NCI-H2196 treated with DMSO at 0.1 percent for 48 hours (cell line): ENCODE data around the gene NYAP2.

Experiments
- DNase-seq: peaks from one replicate; lab custom pipeline; 2025; ENCODE audit not compliant: unreplicated experiment; lab: John Stamatoyannopoulos, UW

Gene NYAP2

GRCh38 chr2:225614915-225615314, 215.4 kb downstream of the NYAP2 start:
- no peak for DNase-seq

DNA sequence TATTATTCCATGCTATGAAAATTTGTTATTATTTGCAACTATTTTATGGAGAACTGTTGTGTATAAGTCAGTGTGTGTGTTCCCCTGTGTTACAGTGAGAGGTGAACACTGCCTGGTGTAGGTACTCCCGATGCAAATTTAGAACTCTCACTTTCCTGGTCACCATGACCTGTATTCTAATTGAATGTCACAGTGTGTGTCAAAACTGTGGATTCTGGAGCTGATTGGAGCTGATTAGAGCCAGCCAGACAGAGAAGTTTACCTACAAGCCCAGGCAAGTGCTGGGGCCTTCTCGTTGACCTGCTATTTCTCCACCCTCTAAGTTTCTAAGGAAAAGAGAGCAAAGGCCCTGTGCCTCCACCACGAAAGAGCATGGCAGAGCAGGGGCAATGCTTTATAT, 216.0 kb downstream of the NYAP2 start:
- no peak for DNase-seq

DNA sequence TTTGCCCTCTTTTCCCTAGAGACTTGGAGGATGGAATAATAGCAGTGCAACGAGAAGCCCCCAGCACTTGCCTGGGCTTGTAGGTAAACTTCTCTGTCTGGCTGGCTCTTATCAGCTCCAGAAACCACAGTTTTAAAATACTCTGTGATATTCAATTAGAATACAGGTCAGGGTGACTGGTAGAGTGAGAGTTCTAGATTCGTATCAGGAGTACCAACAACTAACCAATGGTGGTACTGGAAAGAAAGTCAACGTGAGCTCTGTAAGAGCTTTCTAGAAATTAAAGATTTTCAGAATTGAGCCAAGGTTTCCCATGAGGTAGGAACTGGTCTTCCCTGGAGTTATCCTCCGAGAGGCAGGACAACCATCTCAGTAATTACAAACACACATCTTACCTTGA, 216.9 kb downstream of the NYAP2 start:
- no peak for DNase-seq

GRCh38 chr2:225616848-225617247, 217.3 kb downstream of the NYAP2 start:
- no peak for DNase-seq

DNA sequence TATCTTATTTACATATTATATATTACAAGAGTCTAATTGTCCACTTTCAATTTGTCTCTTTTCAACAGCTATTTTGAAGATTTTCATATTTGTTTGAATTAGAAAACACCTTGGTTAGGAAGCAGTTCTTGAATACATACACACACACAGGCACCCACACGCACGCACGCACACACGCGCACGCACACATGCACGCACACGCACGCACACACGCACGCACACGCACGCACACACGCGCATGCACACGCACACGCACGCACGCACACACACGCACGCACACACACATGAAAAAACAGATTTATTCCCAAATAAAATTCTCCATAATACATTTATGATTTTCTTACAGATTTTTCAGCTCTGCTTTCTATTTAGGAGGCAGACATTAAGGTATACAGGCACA, 220.7 kb downstream of the NYAP2 start:
- no peak for DNase-seq

GRCh38 chr2:225630824-225631533, 231.5 kb downstream of the NYAP2 start:
- DNase-seq: no peak

- DNase-seq: no peak
Measured at GRCh38 chr2:225632351-225632750, 232.8 kb downstream of the NYAP2 start.

DNA sequence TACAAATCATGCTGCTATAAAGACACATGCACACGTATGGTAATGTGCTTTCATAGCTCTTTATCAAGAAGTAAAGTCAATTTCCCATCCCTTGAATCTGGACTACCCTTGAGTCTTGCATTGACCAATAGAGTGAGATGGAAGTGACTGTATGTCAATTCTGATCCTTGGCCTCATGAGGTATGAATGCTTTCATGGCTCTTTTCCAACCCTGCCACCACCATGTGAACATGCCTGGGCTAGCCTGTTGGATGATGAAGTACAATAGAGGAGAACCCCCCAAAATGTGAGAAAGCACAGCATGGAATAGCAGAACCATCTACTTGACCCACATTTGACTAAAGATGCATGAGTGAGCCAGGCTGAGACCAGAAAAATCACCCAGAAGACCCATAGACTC, 237.0 kb downstream of the NYAP2 start:
- DNase-seq: no peak

GRCh38 chr2:225637259-225637658, 237.7 kb downstream of the NYAP2 start:
- DNase-seq: no peak

- no peak for DNase-seq
Measured at GRCh38 chr2:225640550-225640949, 241.0 kb downstream of the NYAP2 start.

DNA sequence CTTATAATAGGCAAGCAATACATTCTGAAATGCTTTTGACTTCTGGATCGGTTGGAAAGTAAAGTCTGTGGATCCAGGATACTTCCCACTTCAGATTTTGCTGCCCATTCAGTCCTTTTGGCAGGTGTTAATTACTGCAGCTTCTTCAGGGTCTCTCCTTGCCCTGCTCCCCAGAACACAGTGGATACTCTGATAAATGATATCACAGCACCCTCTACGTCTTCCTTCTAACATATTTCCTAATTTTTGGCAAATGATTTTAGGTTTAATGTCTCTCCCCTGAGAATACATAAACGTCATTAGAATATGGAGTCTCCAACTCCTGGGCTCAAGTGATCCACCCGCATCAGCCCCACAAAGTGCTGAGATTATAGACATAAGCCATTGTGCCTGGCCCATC, 249.8 kb downstream of the NYAP2 start:
- DNase-seq: no peak

DNA sequence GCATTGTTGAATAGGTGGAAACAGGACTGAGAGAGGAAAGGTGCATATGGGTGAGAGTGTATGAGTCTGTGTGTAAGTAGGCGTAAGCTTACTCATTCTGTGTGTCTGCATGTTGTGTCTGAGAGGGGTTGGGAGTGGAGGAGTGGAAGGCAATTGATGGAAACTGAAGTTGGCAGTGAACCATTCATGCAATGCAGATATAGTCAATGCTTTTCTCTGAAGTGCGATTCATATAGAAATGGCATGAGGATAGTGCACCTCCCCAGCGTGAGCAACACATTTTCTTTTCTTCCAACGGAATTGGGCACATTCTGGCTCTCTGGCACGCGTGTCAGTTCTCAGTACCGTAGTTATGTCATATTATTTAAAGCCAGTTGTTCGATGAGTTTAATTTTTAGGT, 250.5 kb downstream of the NYAP2 start:
- no peak for DNase-seq

- no peak for DNase-seq
Measured at GRCh38 chr2:225660262-225661131, 261.0 kb downstream of the NYAP2 start.

DNA sequence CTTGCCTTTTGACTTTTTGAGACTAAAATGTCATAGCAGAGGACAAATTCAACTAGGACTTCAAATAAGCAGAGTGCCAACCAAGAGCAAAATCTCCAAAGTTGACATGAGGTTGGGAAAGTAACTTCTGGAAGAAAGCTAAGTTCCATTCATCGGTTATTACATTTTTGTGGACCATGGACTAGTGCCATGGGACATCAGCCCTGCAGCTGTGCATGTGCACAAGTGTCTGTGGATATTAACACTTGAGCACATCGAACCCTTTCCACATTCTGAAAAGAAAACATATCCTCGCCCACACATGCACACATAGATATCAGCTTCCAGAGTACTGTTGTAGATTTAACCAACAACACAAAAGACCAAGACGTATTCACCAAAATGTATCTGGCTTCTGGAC, 262.6 kb downstream of the NYAP2 start:
- DNase-seq: no peak

DNA sequence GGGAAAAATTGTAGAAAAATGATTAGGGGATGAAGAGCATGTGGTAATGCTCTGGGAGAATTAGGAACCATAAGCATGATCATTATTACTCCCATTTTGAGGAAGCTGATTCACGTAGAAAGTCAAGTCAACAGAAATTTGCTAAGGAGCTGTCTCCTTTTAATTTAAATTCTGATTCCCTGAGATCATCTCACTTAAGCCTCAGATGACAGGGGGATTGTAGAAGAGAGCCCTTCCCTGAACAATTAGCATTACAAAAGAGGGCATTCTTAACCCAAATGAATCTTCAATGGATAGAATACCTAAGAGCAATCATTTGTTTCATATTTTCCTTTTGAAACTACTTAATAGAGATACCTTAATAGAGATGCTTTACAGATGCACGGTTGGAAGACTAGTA, 267.9 kb downstream of the NYAP2 start:
- DNase-seq: no peak

- peak; percentile 12 for DNase-seq
Measured at GRCh38 chr2:225668606-225669266, 269.2 kb downstream of the NYAP2 start.

- no peak for DNase-seq
Measured at GRCh38 chr2:225670111-225670974, 270.8 kb downstream of the NYAP2 start.

- no peak for DNase-seq
Measured at GRCh38 chr2:225678792-225679191, 279.3 kb downstream of the NYAP2 start.

DNA sequence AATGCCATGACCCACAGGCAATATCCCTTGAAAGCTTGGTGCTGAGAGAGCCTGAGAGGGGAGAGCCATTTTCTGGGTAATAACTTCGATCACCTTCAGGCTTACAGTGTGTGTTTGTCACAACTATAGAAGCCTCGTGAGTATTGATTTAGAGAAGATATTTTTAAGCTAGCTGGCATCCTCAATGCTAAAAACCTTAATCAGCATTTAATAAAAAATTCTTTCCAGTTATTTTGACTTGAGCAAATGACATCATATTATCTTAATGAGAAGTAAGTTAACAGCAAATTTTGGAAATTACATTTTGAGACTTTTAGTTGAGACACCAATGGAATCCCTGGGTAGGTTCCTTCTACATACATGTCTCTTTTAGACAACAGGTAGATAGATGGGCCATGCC, 283.7 kb downstream of the NYAP2 start:
- DNase-seq: no peak

DNA sequence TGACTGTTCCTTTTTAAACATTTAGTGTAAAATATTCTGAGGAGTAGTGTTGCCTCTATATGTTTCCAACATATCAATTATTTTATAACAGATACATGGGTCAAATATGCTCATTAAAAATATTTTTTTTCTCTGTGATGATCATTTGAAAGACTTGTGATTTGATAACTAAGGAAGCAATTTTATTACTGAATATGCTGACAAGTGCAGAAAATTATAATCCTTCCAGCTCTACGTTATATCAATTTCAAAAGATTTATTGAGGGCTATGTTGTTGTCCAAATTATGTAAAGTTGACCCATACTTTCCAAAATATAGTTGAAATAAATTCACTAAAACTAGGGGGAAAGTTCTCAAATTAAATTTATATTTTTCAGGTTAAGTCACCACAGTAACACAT, 290.6 kb downstream of the NYAP2 start:
- no peak for DNase-seq

DNA sequence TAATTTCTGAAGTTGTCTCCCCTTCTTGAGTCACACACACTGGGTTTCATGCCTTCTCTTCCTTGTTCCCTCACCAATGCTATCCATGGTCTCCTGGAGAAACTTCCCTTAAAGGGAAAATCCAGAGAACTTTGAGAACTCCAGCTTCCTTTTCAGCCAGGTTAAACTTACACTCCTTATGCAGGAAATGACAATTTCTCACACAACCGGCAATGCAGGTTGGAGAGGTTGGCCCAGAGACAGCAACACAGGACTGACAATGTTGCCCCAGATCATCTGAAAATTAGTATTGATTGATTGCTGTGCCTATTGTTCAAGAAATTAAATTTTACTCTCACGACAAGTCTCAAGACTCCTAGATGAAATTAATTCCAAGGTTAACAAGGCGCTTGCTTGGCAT, 292.2 kb downstream of the NYAP2 start:
- DNase-seq: no peak
